Measurements from ENCODE around the gene SLC47A2.

The SLC47A2 gene

GRCh38 chr17:19727501-19728078 lies 11.2 kb upstream of the SLC47A2 start:
- DNase-seq (ENCODE audit: low spot score), result peak; percentile 94

- DNase-seq (ENCODE audit: low spot score), result peak; percentile 75
Observed at GRCh38 chr17:19726631-19727376, 10.4 kb upstream of the SLC47A2 start.

- DNase-seq (ENCODE audit: low spot score), result no peak
Observed at GRCh38 chr17:19725486-19725885, 9.1 kb upstream of the SLC47A2 start.

- DNase-seq (ENCODE audit: low spot score), result peak; percentile 34
Observed at GRCh38 chr17:19724501-19725420, 8.4 kb upstream of the SLC47A2 start.

- DNase-seq (ENCODE audit: low spot score), result no peak
Observed at GRCh38 chr17:19723964-19724363, 7.6 kb upstream of the SLC47A2 start.

GRCh38 chr17:19720631-19721426 lies 4.4 kb upstream of the SLC47A2 start:
- DNase-seq (ENCODE audit: low spot score), result no peak

GRCh38 chr17:19720210-19720475 lies 3.8 kb upstream of the SLC47A2 start:
- no peak for DNase-seq (ENCODE audit: low spot score)

- no peak for DNase-seq (ENCODE audit: low spot score)
Observed at GRCh38 chr17:19719355-19720209, 3.2 kb upstream of the SLC47A2 start.

- no peak for DNase-seq (ENCODE audit: low spot score)
Observed at GRCh38 chr17:19718613-19719354, 2.4 kb upstream of the SLC47A2 start.

GRCh38 chr17:19718041-19718612 lies 1.7 kb upstream of the SLC47A2 start:
- DNase-seq (ENCODE audit: low spot score), result no peak

GRCh38 chr17:19717411-19717908 lies 1.1 kb upstream of the SLC47A2 start:
- DNase-seq (ENCODE audit: low spot score), result no peak

GRCh38 chr17:19717031-19717360 lies 612 bp upstream of the SLC47A2 start:
- no peak for DNase-seq (ENCODE audit: low spot score)

GRCh38 chr17:19714542-19715411 lies 1.6 kb downstream of the SLC47A2 start:
- no peak for DNase-seq (ENCODE audit: low spot score)

GRCh38 chr17:19713901-19714361 lies 2.5 kb downstream of the SLC47A2 start:
- no peak for DNase-seq (ENCODE audit: low spot score)

- DNase-seq (ENCODE audit: low spot score), result no peak
Observed at GRCh38 chr17:19713462-19713861, 2.9 kb downstream of the SLC47A2 start.

GRCh38 chr17:19712436-19713004 lies 3.9 kb downstream of the SLC47A2 start:
- no peak for DNase-seq (ENCODE audit: low spot score)

- DNase-seq (ENCODE audit: low spot score), result no peak
Observed at GRCh38 chr17:19709841-19710240, 6.5 kb downstream of the SLC47A2 start.

- no peak for DNase-seq (ENCODE audit: low spot score)
Observed at GRCh38 chr17:19708431-19709175, 7.8 kb downstream of the SLC47A2 start.

All from putamen (tissue), 1 donor.